Esophagus squamous epithelium (tissue), 5 donors: ENCODE measurements around the gene KIF26A. TPM values are rescaled to one million over a fixed set of nuclear protein-coding genes. Genes with fewer than 3 reads are reported as not detected.

Source experiments
- DNase-seq: peaks from one replicate; lab custom pipeline; 2025; lab: John Stamatoyannopoulos, UW
- H3K27ac ChIP-seq, 4 donors: fragments of 200-600 bp; sonication (generic); one replicate each; pipeline ENCODE4 v1.5.1; 2016 to 2019; ENCODE audit warnings: mild to moderate bottlenecking in 1 of 4
- H3K27me3 ChIP-seq, 4 donors: fragments of 200-600 bp; sonication (generic); 1 replicate in 3 of 4; 2 replicates in 1 of 4; pipeline versions ENCODE4 v1.5.1 to v1.6.0; 2017 to 2021; ENCODE audit warnings: antibody characterized with exemption in 1 of 4
- H3K36me3 ChIP-seq, 3 donors: fragments of 200-600 bp; sonication (generic); one replicate each; pipeline ENCODE4 v1.5.1; 2016 to 2019
- H3K4me1 ChIP-seq, 3 donors: fragments of 200-600 bp; sonication (generic); one replicate each; pipeline ENCODE4 v1.5.1; 2017 to 2019
- H3K4me3 ChIP-seq, 4 donors: fragments of 200-600 bp; sonication (generic); 1 replicate in 3 of 4; 2 replicates in 1 of 4; pipeline ENCODE4 v1.5.1; 2016 to 2019; ENCODE audit warnings: mild to moderate bottlenecking in 2 of 4, moderate library complexity in 1 of 4
- H3K9me3 ChIP-seq, 3 donors: fragments of 200-600 bp; sonication (generic); one replicate each; pipeline ENCODE4 v1.5.1; 2016 to 2019
- CTCF ChIP-seq, 6 experiments: fragments of 450-650 bp in 4 of 6; fragments of 200-600 bp in 2 of 6; sonication (generic) in 2 of 6; IDR thresholded peaks; one replicate each; pipeline ENCODE4 v1.5.1; 2016 to 2019; ENCODE audit warnings: antibody characterized with exemption in 6 of 6, mild to moderate bottlenecking in 4 of 6, moderate library complexity in 4 of 6
- POLR2A ChIP-seq, 4 donors: fragments of 450-650 bp; IDR thresholded peaks; one replicate each; pipeline ENCODE4 v1.6.1; 2017; ENCODE audit warnings: antibody characterized with exemption in 4 of 4, mild to moderate bottlenecking in 4 of 4, moderate library complexity in 3 of 4
- WGBS, 2 donors: methylation state at CpG; one replicate each; pipeline ENCODE4 v1.1.5; 2018; 5-methylcytosine and 5-hydroxymethylcytosine counted together
- intact Hi-C: fragments of 100-400 bp; cut with DNase I; formaldehyde crosslinking; loops from one replicate; pipeline ENCODE4 v1.15.0; 2022
- total RNA-seq, 4 donors: library from RNA; depleted of rRNA; stranded (reverse); fragments of >200 nt; gene quantifications; one replicate each; pipeline ENCODE4 v1.1.0, GENCODE V29; 2016
- donor health status: DM: yes; HTN: yes; CAD: no.

The KIF26A gene
- total RNA-seq, 4 donors from 2014 or later = 0.80 to 2.7 (median 0.96) TPM

DNA sequence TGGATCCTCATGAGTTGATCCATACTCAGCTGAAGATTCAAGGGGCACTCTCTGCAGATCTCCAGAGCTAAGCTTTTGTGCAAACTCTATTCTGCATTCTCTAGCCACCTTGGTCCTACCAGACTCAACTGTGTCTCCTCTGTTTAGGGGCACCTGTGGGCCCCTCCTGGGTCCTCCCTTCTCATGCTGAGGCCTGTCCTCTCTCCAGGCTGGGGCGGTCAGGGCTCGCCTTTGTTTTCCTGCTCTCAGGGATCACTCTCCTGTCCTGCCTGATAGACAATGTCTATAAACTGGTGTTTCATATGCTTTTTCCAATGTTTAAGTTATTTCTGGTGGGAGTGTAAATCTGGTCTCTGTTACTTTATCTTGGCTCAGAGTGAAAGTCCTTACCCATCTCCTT, 11.6 kb upstream of the KIF26A start:
- no peak overlapping the region for H3K27ac ChIP-seq
- H3K27me3 ChIP-seq = peaks cover 0 to 41% (median 2%) of the 10 kb centered on the region in 4 donors
- no peak for DNase-seq
- intact Hi-C loops = no loop called here
- 73 to 80% methylated on average over 2 of the region's 2 CpGs for WGBS, 2 donors
- no peak overlapping the region for H3K4me3 ChIP-seq
- H3K9me3 ChIP-seq = peaks cover 0 to 48% (median 22%) of the 10 kb centered on the region in 3 donors
- TF ChIP-seq POLR2A (IDR thresholded peaks at IDR 0.05) (no peak), CTCF (IDR thresholded peaks at IDR 0.05) (no peak)
- no peaks in the 10 kb centered on the region for H3K4me1 ChIP-seq
- no peaks in the 10 kb centered on the region for H3K36me3 ChIP-seq

DNA sequence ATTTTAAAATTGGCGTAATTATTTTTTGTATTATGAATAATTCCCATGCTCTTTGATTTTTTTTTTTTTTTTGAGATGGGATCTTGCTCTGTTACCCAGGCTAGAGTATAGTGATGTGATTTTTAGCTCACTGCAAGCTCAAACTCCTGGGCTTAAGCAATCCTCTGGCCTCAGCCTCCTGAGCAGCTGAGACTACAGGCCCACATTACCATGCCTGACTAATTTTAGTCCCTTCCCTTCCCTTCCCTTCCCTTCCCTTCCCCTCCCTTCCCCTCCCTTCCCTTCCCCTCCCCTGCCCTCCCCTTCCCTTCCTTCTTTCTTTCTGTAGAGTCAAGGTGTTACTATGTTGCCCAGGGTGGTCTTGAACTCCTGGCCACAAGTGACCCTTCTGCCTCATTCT, 9.4 kb upstream of the KIF26A start:
- intact Hi-C loops = no loop called here
- Histone ChIP-seq H3K27ac (no peak overlapping the region), H3K36me3 (no peaks in the 10 kb centered on the region), H3K27me3 (peaks cover 0 to 59% (median 2%) of the 10 kb centered on the region in 4 donors), H3K9me3 (peaks cover 0 to 41% (median 18%) of the 10 kb centered on the region in 3 donors), H3K4me1 (no peaks in the 10 kb centered on the region), H3K4me3 (no peak overlapping the region)
- TF ChIP-seq CTCF (IDR thresholded peaks at IDR 0.05) = no peak
- no peak for TF ChIP-seq POLR2A (IDR thresholded peaks at IDR 0.05)
- DNase-seq = no peak
- 95 to 96% methylated on average over 1 of the region's 1 CpG for WGBS, 2 donors

DNA sequence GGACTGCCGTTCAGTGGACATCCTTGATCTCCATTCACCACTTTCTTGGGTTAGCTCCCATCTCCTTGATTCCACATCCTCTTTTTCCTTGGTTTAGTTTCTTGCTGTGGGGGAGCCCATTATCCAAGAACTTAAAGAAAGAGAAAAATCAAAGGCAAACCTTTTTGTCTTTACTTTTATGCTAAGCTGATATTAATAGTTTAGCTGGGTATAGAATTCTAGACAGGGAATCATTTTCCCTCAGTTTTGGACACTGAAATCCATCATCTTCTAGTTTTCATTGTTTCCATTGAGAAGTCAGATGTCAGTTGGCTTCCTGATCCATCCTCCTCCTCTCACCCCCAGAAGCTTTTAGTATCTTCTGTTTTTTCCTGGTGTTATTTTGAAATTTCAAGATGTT, 8.8 kb upstream of the KIF26A start:
- Histone ChIP-seq H3K27me3 (peaks cover 0 to 64% (median 2%) of the 10 kb centered on the region in 4 donors), H3K4me3 (no peak overlapping the region), H3K4me1 (no peaks in the 10 kb centered on the region), H3K27ac (no peak overlapping the region), H3K9me3 (peaks cover 0 to 37% (median 15%) of the 10 kb centered on the region in 3 donors), H3K36me3 (no peaks in the 10 kb centered on the region)
- intact Hi-C loops = no loop called here
- 100% methylated on average over 1 of the region's 1 CpG for WGBS, 2 donors
- TF ChIP-seq POLR2A (IDR thresholded peaks at IDR 0.05) = no peak
- no peak for TF ChIP-seq CTCF (IDR thresholded peaks at IDR 0.05)
- no peak for DNase-seq

- intact Hi-C loops = loop anchor here (5.0 kb wide), 2 partner anchors 39 to 54 kb away; no protein-coding TSS in a partner anchor
- Histone ChIP-seq H3K36me3 (no peaks in the 10 kb centered on the region), H3K9me3 (peaks cover 0 to 23% (median 11%) of the 10 kb centered on the region in 3 donors), H3K4me3 (no peak overlapping the region), H3K27me3 (peaks cover 4 to 80% (median 9%) of the 10 kb centered on the region in 4 donors), H3K4me1 (peaks cover 0 to 14% (median 3%) of the 10 kb centered on the region in 3 donors), H3K27ac (no peak overlapping the region)
- no peak for DNase-seq
- 0 to 13% methylated on average over 3 to 4 of the region's 11 CpGs for WGBS, 2 donors
- no peak for TF ChIP-seq POLR2A (IDR thresholded peaks at IDR 0.05)
- TF ChIP-seq CTCF (IDR thresholded peaks at IDR 0.05) = peak in 5 of 6 experiments; percentile 61 to 92 (median 81)
These were observed 7.3 kb upstream of the KIF26A start for GRCh38 chr14:104130974-104131651.

DNA sequence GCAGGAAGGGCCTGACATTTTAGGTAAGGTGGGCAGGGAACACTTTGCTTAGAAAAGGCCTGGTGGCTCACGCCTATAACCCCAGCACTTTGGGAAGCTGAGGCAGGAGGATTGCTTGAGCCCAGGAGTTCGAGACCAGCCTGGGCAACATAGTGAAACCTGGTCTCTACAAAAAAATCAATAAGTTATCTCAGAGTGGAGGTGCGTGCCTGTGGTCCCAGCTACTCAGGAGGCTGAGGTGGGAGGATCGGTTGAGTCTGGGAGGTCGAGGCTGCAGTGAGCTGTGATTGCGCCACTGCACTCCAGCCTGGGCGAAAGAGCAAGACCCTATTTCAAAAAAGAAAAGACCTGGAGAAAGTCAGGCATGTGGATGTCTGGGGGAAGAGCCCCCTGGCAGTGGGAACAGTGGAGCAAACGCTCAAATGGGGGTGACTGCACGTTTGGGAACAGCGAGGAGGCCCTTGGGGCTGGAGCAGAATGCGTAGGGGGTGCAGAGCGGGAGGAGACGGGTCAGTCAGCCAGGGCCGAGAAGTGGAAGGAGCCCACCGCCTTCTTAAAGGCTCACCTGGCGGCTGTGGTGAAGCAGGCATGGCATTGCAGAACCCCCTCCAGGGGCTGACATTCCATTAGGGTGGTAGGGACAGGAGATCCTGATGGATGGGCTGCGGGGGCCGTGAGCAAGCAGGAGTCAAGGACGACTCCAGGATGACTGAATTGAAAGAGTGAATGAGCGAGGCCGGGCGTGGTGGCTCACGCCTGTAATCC, 6.2 kb upstream of the KIF26A start:
- no peaks in the 10 kb centered on the region for H3K36me3 ChIP-seq
- peaks cover 8 to 23% (median 12%) of the 10 kb centered on the region in 3 donors for H3K4me1 ChIP-seq
- no peak overlapping the region for H3K4me3 ChIP-seq
- peaks cover 0 to 17% (median 11%) of the 10 kb centered on the region in 3 donors for H3K9me3 ChIP-seq
- 66 to 68% methylated on average over 19 to 23 of the region's 23 CpGs for WGBS, 2 donors
- intact Hi-C loops = loop anchor here (5.0 kb wide), 2 partner anchors 40 to 55 kb away; no protein-coding TSS in a partner anchor
- peaks cover 10 to 81% (median 17%) of the 10 kb centered on the region in 4 donors for H3K27me3 ChIP-seq
- DNase-seq = no peak
- TF ChIP-seq POLR2A (IDR thresholded peaks at IDR 0.05) (no peak), CTCF (IDR thresholded peaks at IDR 0.05) (no peak)
- no peak overlapping the region for H3K27ac ChIP-seq
